ENCODE measurements around the gene ZSWIM4.

- TF ChIP-seq CAMTA2 (CRISPR knock-in tag; IDR thresholded peaks at IDR 0.05; ENCODE audit: borderline replicate concordance) = no peak
- TF ChIP-seq TAF1 (CRISPR knock-in tag; IDR thresholded peaks at IDR 0.05) = no peak
- no peak for TF ChIP-seq ZFX (CRISPR knock-in tag; IDR thresholded peaks at IDR 0.05; ENCODE audit: low read depth)
- no peak for TF ChIP-seq NFE2L1 (CRISPR knock-in tag; IDR thresholded peaks at IDR 0.05; ENCODE audit: borderline replicate concordance)
- no peak for TF ChIP-seq ZNF367 (CRISPR knock-in tag; IDR thresholded peaks at IDR 0.05; ENCODE audit: borderline replicate concordance)
- TF ChIP-seq PCBP1 (IDR thresholded peaks at IDR 0.05; ENCODE audit: borderline replicate concordance, low read depth, low read length) = no peak
- no peak for TF ChIP-seq HNRNPH1 (optimal IDR thresholded peaks at IDR 0.05; ENCODE audit: low read depth, low read length)
- TF ChIP-seq ATF2 (CRISPR knock-in tag; IDR thresholded peaks at IDR 0.05) = no peak
- no peak for TF ChIP-seq KDM2A (CRISPR knock-in tag; IDR thresholded peaks at IDR 0.05; ENCODE audit: borderline replicate concordance, low read depth)
- TF ChIP-seq ZKSCAN5 (CRISPR knock-in tag; IDR thresholded peaks at IDR 0.05) = no peak
- TF ChIP-seq, protein P1, sequence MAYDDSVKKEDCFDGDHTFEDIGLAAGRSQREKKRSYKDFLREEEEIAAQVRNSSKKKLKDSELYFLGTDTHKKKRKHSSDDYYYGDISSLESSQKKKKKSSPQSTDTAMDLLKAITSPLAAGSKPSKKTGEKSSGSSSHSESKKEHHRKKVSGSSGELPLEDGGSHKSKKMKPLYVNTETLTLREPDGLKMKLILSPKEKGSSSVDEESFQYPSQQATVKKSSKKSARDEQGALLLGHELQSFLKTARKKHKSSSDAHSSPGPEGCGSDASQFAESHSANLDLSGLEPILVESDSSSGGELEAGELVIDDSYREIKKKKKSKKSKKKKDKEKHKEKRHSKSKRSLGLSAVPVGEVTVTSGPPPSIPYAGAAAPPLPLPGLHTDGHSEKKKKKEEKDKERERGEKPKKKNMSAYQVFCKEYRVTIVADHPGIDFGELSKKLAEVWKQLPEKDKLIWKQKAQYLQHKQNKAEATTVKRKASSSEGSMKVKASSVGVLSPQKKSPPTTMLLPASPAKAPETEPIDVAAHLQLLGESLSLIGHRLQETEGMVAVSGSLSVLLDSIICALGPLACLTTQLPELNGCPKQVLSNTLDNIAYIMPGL (CRISPR knock-in tag; IDR thresholded peaks at IDR 0.05; ENCODE audit: borderline replicate concordance in 1 of 2, low read depth in 1 of 2) = no peak
- no peak for TF ChIP-seq CREB1 (IDR thresholded peaks at IDR 0.05)
- TF ChIP-seq CREB1 (CRISPR knock-in tag; IDR thresholded peaks at IDR 0.05) = no peak
- TF ChIP-seq, protein P2, sequence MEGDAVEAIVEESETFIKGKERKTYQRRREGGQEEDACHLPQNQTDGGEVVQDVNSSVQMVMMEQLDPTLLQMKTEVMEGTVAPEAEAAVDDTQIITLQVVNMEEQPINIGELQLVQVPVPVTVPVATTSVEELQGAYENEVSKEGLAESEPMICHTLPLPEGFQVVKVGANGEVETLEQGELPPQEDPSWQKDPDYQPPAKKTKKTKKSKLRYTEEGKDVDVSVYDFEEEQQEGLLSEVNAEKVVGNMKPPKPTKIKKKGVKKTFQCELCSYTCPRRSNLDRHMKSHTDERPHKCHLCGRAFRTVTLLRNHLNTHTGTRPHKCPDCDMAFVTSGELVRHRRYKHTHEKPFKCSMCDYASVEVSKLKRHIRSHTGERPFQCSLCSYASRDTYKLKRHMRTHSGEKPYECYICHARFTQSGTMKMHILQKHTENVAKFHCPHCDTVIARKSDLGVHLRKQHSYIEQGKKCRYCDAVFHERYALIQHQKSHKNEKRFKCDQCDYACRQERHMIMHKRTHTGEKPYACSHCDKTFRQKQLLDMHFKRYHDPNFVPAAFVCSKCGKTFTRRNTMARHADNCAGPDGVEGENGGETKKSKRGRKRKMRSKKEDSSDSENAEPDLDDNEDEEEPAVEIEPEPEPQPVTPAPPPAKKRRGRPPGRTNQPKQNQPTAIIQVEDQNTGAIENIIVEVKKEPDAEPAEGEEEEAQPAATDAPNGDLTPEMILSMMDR (CRISPR knock-in tag; IDR thresholded peaks at IDR 0.05) = no peak
- no peak for TF ChIP-seq POLR2A (IDR thresholded peaks at IDR 0.05; ENCODE audit: insufficient read depth in 1 of 2, low read depth in 2 of 2, low read length in 2 of 2)
Measured at GRCh38 chr19:13877303-13877702, 82.1 kb downstream of the ZSWIM4 start.
